OCI-LY1 (cell line): Measurements from ENCODE around the gene FANCD2.
"Not testable (repeated sequence)": the region's sequence is repeated elsewhere in the genome, so short reads cannot be mapped to it uniquely, and the experiment has no call there.

Experiments
- H2AFZ ChIP-seq: fragments of 200-600 bp; sonication (generic), shearing (Covaris generic); 2 replicates; pipeline ENCODE4 v1.6.0; 2014; ENCODE audit warnings: antibody characterized with exemption, mild to moderate bottlenecking, low read length
- H3F3A ChIP-seq: fragments of 200-600 bp; sonication (generic), shearing (Covaris generic); 2 replicates; pipeline ENCODE4 v1.6.0; 2014; ENCODE audit warnings: mild to moderate bottlenecking, antibody characterized with exemption, low read length, moderate library complexity; ENCODE audit not compliant: insufficient read depth
- H3K27ac ChIP-seq: fragments of 200-600 bp; sonication (generic); 2 replicates; pipeline ENCODE4 v1.5.1; 2014; ENCODE audit warnings: low read length, mixed run types, mild to moderate bottlenecking, low read depth; ENCODE audit not compliant: poor library complexity, severe bottlenecking
- H3K27me3 ChIP-seq: fragments of 200-600 bp; sonication (generic); 2 replicates; pipeline ENCODE4 v1.6.0; 2014; ENCODE audit warnings: antibody characterized with exemption, mild to moderate bottlenecking, low read length, moderate library complexity; ENCODE audit not compliant: insufficient read depth
- H3K36me3 ChIP-seq: fragments of 200-600 bp; sonication (generic); 2 replicates; pipeline ENCODE4 v1.6.1; 2014; ENCODE audit warnings: mild to moderate bottlenecking, antibody characterized with exemption, low read length, moderate library complexity, mixed read lengths; ENCODE audit not compliant: insufficient read depth
- H3K4me1 ChIP-seq: fragments of 200-600 bp; sonication (generic); 2 replicates; pipeline ENCODE4 v1.5.1; 2014; ENCODE audit warnings: mild to moderate bottlenecking, low read length, moderate library complexity; ENCODE audit not compliant: insufficient read depth, severe bottlenecking
- H3K4me2 ChIP-seq: fragments of 200-600 bp; sonication (generic), shearing (Covaris generic); 2 replicates; pipeline ENCODE4 v1.6.1; 2014; ENCODE audit warnings: low read length
- H3K4me3 ChIP-seq: fragments of 200-600 bp; sonication (generic); 2 replicates; pipeline ENCODE4 v1.5.1; 2014; ENCODE audit warnings: low read length, low read depth, mild to moderate bottlenecking, mixed read lengths; ENCODE audit not compliant: poor library complexity, severe bottlenecking
- H3K79me2 ChIP-seq: fragments of 200-600 bp; shearing (Covaris generic); 2 replicates; pipeline ENCODE4 v1.6.1; 2016; ENCODE audit warnings: mixed run types, low read length, mixed read lengths; ENCODE audit not compliant: insufficient read depth
- H3K9ac ChIP-seq: fragments of 200-600 bp; sonication (generic), shearing (Covaris generic); 2 replicates; pipeline ENCODE4 v1.6.1; 2014; ENCODE audit warnings: mild to moderate bottlenecking, low read length, mixed read lengths
- H3K9me2 ChIP-seq: fragments of 200-600 bp; sonication (generic), shearing (Covaris generic); 2 replicates; pipeline ENCODE4 v1.6.1; 2014; ENCODE audit warnings: low read depth, mild to moderate bottlenecking, low read length, mixed read lengths
- H3K9me3 ChIP-seq: fragments of 200-600 bp; shearing (Covaris generic); 2 replicates; pipeline ENCODE4 v1.6.1; 2014; ENCODE audit warnings: low read length, mixed read lengths
- H4K20me1 ChIP-seq: fragments of 200-600 bp; sonication (generic), shearing (Covaris generic); 2 replicates; pipeline ENCODE4 v1.6.0; 2016; ENCODE audit warnings: mild to moderate bottlenecking, low read length; ENCODE audit not compliant: insufficient read depth
- EZH2 ChIP-seq: fragments of 200-600 bp; sonication (generic), shearing (Covaris generic); IDR thresholded peaks from 2 replicates; pipeline ENCODE4 v1.8.0; 2017; ENCODE audit warnings: borderline replicate concordance, mixed run types, mild to moderate bottlenecking, antibody characterized with exemption, low read length, moderate library complexity, mixed read lengths
- TF ChIP-seq, protein P1 (sequence below): fragments of 200-600 bp; sonication (generic), shearing (Covaris generic); IDR thresholded peaks from 2 replicates; pipeline ENCODE4 v1.5.1; 2017; ENCODE audit warnings: mild to moderate bottlenecking, antibody characterized with exemption, low read length, moderate library complexity, mixed read lengths

FANCD2 gene

DNA sequence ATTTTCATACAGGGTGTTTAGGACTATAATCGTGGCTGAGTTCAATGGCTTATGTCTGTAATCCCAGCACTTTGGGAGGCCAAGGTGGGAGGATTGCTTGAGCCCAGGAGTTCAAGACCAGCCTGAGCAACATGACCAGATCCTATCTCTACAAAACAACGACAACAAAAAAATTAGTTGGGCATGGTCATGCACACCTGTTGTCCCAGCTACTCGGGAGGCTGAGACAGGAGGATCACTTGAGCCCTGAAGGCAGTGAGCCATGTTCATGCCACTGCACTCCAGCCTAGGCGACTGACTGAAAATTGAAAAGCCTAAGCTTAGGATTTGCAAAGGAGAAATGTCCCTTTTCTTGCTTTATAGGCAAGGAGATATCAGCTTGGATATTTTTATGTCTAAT, 90.7 kb downstream of the FANCD2 start:
- Histone ChIP-seq H3K27me3 (no peaks in the 10 kb centered on the region), H3K4me1 (peaks cover 24% of the 10 kb centered on the region), H3K36me3 (peaks cover 44% of the 10 kb centered on the region), H2AFZ (no peak overlapping the region), H3K4me3 (peak overlapping the region; percentile 91), H3K9me2 (no peaks in the 10 kb centered on the region), H3K9me3 (no peaks in the 10 kb centered on the region), H3F3A (no peaks in the 10 kb centered on the region), H4K20me1 (no peaks in the 10 kb centered on the region), H3K27ac (no peak overlapping the region), H3K79me2 (peaks cover 56% of the 10 kb centered on the region), H3K9ac (peak overlapping the region; percentile 91; the same call in 1 of the 2 replicates), H3K4me2 (peak overlapping the region; percentile 81)
- TF ChIP-seq EZH2, result no peak

DNA sequence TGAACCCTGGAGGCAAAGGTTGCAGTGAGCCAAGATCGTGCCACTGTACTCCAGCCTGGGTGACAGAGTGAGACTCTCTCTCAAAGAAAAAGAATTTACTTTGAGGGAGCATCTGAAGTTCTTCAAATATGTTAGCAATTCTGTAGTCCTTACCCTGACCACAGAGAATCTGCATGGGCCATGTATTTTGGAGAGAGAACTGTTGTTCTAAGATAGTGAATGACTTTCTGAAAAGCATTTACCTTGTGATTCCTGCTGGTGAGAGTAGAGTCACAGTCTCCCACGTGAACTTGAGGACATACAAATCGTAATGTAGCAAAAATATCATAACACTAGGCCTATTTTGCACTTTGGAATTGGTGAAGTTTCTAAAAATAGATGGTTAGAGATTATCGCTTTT, 93.1 kb downstream of the FANCD2 start:
- H3K36me3 ChIP-seq, result peaks cover 62% of the 10 kb centered on the region
- H3F3A ChIP-seq, result no peaks in the 10 kb centered on the region
- no peaks in the 10 kb centered on the region for H3K27me3 ChIP-seq
- no peak overlapping the region for H3K27ac ChIP-seq
- H3K4me2 ChIP-seq, result no peak overlapping the region
- no peak overlapping the region for H3K9ac ChIP-seq
- no peak overlapping the region for H3K4me3 ChIP-seq
- TF ChIP-seq EZH2, result no peak
- TF ChIP-seq, protein P1, sequence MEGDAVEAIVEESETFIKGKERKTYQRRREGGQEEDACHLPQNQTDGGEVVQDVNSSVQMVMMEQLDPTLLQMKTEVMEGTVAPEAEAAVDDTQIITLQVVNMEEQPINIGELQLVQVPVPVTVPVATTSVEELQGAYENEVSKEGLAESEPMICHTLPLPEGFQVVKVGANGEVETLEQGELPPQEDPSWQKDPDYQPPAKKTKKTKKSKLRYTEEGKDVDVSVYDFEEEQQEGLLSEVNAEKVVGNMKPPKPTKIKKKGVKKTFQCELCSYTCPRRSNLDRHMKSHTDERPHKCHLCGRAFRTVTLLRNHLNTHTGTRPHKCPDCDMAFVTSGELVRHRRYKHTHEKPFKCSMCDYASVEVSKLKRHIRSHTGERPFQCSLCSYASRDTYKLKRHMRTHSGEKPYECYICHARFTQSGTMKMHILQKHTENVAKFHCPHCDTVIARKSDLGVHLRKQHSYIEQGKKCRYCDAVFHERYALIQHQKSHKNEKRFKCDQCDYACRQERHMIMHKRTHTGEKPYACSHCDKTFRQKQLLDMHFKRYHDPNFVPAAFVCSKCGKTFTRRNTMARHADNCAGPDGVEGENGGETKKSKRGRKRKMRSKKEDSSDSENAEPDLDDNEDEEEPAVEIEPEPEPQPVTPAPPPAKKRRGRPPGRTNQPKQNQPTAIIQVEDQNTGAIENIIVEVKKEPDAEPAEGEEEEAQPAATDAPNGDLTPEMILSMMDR, result no peak
- H3K79me2 ChIP-seq, result peaks cover 61% of the 10 kb centered on the region
- H4K20me1 ChIP-seq, result no peaks in the 10 kb centered on the region
- H2AFZ ChIP-seq, result no peak overlapping the region
- no peaks in the 10 kb centered on the region for H3K9me3 ChIP-seq
- peaks cover 24% of the 10 kb centered on the region for H3K4me1 ChIP-seq
- no peaks in the 10 kb centered on the region for H3K9me2 ChIP-seq

DNA sequence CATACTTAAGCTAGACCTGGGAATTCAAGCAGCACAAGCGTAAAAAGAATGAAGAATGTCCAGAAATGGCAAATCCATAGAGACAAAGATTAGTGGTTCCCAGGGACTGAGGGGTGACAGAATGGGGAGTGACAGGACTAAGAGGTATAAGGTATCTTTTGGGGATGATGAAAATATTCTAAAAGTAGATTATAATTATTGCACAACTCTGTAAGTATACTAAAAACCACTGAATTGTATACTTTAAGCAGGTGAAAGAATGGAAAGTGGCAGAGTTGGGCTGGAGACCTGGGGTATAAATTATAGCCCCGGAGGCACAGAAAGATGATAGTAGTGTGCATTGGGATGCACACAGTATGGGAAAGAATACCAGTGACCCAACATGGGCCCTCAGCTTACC, 94.8 kb downstream of the FANCD2 start:
- peaks cover 79% of the 10 kb centered on the region for H3K36me3 ChIP-seq
- H3K79me2 ChIP-seq, result peaks cover 58% of the 10 kb centered on the region
- H3K9me3 ChIP-seq, result no peaks in the 10 kb centered on the region
- H3K9ac ChIP-seq, result no peak overlapping the region
- peaks cover 18% of the 10 kb centered on the region for H3K4me1 ChIP-seq
- H3F3A ChIP-seq, result no peaks in the 10 kb centered on the region
- H3K4me3 ChIP-seq, result no peak overlapping the region
- H4K20me1 ChIP-seq, result no peaks in the 10 kb centered on the region
- H3K9me2 ChIP-seq, result no peaks in the 10 kb centered on the region
- H3K4me2 ChIP-seq, result no peak overlapping the region
- no peaks in the 10 kb centered on the region for H3K27me3 ChIP-seq
- H2AFZ ChIP-seq, result no peak overlapping the region
- no peak for TF ChIP-seq EZH2
- TF ChIP-seq, protein P1, result no peak
- no peak overlapping the region for H3K27ac ChIP-seq

DNA sequence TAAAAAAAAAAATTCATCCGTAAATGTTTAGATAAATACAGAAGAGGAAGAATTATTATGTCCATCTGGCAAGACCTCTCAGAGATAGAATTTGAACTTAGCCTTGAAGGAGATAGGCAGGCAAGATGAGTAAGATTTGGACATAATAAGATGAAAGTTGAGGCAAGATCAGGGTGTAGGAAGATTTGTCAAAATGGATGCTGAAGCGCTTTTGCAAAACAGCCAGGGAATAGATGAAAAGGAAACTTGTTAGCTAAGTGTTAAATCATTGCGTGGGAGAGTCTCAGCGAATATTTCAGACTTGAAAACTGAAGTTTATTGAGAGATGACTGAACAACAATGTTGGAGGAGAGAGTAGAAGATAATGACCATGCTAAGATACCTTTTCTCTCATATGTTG, 96.5 kb downstream of the FANCD2 start:
- H3K79me2 ChIP-seq, result peaks cover 42% of the 10 kb centered on the region
- H3K4me1 ChIP-seq, result peaks cover 1% of the 10 kb centered on the region
- no peaks in the 10 kb centered on the region for H3K9me2 ChIP-seq
- H3F3A ChIP-seq, result no peaks in the 10 kb centered on the region
- H4K20me1 ChIP-seq, result no peaks in the 10 kb centered on the region
- H3K27me3 ChIP-seq, result no peaks in the 10 kb centered on the region
- H3K9me3 ChIP-seq, result no peaks in the 10 kb centered on the region
- H3K4me2 ChIP-seq, result no peak overlapping the region
- no peak overlapping the region for H3K27ac ChIP-seq
- H3K4me3 ChIP-seq, result no peak overlapping the region
- no peak overlapping the region for H3K9ac ChIP-seq
- H3K36me3 ChIP-seq, result peaks cover 84% of the 10 kb centered on the region
- H2AFZ ChIP-seq, result no peak overlapping the region
- no peak for TF ChIP-seq EZH2
- TF ChIP-seq, protein P1, result no peak

DNA sequence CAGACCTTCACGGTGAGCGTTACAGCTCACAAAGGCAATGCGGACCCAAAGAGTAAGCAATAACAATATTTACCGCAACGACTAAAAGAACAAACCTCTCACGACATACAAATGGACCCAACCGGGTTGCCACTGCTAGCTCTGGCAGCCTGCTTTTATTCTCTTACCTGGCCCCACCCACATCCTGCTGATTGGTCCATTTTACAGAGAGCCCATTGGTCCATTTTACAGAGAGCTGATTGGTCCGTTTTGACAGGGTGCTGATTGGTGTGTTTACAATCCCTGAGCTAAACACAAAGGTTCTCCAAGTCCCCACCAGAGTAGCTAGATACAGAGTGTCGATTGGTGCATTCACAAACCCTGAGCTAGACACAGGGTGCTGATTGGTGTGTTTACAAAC, 109.6 kb downstream of the FANCD2 start:
- not testable (repeated sequence) for H3F3A ChIP-seq, H3K27me3 ChIP-seq, H3K9me3 ChIP-seq, H3K4me2 ChIP-seq, H3K4me1 ChIP-seq, H4K20me1 ChIP-seq, H3K36me3 ChIP-seq, H3K4me3 ChIP-seq, H3K9me2 ChIP-seq, H3K27ac ChIP-seq, H3K9ac ChIP-seq, H3K79me2 ChIP-seq, H2AFZ ChIP-seq
